Mucosa of rectum (tissue), 2 donors: ENCODE data around the gene CFAP119.
"Not testable (repeated sequence)": the region's sequence is repeated elsewhere in the genome, so short reads cannot be mapped to it uniquely, and the experiment has no call there.

Experiments
- H3K27ac ChIP-seq, 2 donors: one replicate each; pipeline ENCODE4 v1.7.0; 2013; ENCODE audit warnings: inconsistent platforms in 2 of 2, low read depth in 2 of 2, low read length in 2 of 2
- H3K27me3 ChIP-seq, 2 donors: one replicate each; pipeline ENCODE4 v1.7.0; 2013; ENCODE audit warnings: low read length in 2 of 2; ENCODE audit not compliant: control insufficient read depth in 2 of 2, insufficient read depth in 2 of 2
- H3K36me3 ChIP-seq, 2 donors: one replicate each; pipeline ENCODE4 v1.7.0; 2013; ENCODE audit warnings: low read length in 2 of 2; ENCODE audit not compliant: control insufficient read depth in 2 of 2, insufficient read depth in 2 of 2
- H3K4me1 ChIP-seq, 2 donors: one replicate each; pipeline ENCODE4 v1.7.0; 2013; ENCODE audit warnings: low read length in 2 of 2, mild to moderate bottlenecking in 1 of 2; ENCODE audit not compliant: control insufficient read depth in 2 of 2, insufficient read depth in 2 of 2
- H3K4me3 ChIP-seq, 2 donors: one replicate each; pipeline ENCODE4 v1.7.0; 2013; ENCODE audit warnings: low read length in 2 of 2
- H3K9ac ChIP-seq, 2 donors: one replicate each; pipeline ENCODE4 v1.7.0; 2013; ENCODE audit warnings: low read length in 2 of 2, low read depth in 1 of 2, mild to moderate bottlenecking in 1 of 2
- H3K9me3 ChIP-seq, 2 donors: one replicate each; pipeline ENCODE4 v1.7.0; 2013; ENCODE audit warnings: low read length in 2 of 2; ENCODE audit not compliant: control insufficient read depth in 2 of 2
- donor health status: healthy.
- donor health status: Normal muscosa, but diverticular disease.

Gene CFAP119

DNA sequence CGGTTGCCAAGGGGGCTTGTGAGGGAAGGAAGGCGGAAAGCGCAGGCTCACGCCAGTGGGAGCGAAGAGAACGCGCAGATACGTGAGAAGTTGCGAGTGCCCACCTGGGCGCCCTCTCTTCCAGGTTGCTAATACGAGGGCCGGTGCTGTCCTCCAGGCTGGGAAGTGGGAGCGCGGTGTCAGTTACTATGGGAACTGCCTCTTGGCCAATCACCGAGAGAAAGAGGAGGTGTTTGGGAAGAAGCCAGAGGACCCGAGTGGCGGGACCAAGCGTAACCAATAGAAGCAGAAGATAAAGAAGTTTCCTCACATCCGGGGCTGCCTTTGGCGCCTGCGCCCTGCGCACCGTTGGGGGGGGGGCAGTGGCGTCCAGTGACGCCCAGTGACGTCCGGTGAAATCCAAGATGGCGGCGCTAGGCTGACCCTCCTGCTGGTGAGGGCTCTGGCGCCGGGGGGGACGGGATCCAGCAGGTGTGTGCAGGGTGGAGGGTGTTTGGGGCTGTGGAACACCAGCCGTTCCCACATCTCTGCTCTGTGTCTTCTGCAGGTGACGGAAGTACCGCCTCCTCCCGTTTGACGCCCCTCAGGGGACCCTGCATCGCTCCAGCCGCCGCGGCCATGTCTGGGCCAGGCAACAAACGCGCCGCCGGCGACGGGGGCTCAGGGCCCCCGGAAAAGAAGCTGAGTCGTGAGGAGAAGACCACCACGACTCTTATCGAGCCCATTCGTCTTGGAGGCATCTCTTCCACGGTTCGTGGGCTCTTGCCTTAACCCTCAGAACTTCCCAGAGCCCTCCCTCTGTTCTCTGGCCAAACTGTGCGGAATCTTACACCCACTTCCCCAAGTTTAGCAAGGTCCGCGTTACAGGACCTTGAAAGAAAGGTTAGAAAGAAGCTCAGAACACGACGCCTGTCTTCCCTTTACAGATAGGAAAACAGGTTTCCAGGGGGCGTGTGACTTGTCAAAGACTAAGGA is at the start of gene CFAP119, which contains the start of gene RNF40:
Gene CFAP119, minus strand, starts transcription at position 135 of the 975 bp plus-strand sequence. CDS start 314 bp downstream, outside the sequence.
Gene RNF40, plus strand, starts transcription at position 395 of the 975 bp plus-strand sequence. Its CDS starts 224 bp downstream, at position 619.
- Histone ChIP-seq H3K4me1 (peaks cover 24 to 26% of the 10 kb centered on the region in 2 donors), H3K27me3 (no peaks in the 10 kb centered on the region), H3K9me3 (no peaks in the 10 kb centered on the region), H3K36me3 (peaks cover 40 to 41% of the 10 kb centered on the region in 2 donors), H3K9ac (peak within 1 kb of the TSS; percentile 79 to 97), H3K4me3 (peak within 1 kb of the TSS; percentile 84 to 99), H3K27ac (peak within 1 kb of the TSS; percentile 68 to 82)

DNA sequence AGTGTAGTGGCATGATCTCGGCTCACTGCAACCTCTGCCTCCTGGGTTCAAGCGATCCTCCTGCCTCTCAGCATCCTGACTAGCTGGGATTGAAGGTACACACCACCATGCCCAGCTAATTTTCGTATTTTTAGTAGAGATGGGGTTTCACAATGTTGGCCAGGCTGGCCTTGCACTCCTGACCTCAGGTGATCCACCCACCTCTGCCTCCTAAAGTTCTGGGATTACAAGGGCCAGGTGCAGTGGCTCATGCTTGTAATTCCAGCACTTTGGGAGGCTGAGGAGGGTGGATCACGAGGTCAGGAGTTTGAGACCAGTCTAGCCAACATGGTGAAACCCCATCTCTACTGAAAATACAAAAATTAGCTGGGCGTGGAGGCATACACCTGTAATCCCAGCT is 47.8 kb upstream of the CFAP119 start:
- not testable (repeated sequence) for H3K27ac ChIP-seq, H3K36me3 ChIP-seq, H3K9ac ChIP-seq, H3K27me3 ChIP-seq, H3K9me3 ChIP-seq, H3K4me3 ChIP-seq
- peaks cover 16 to 20% of the 10 kb centered on the region in 2 donors for H3K4me1 ChIP-seq

DNA sequence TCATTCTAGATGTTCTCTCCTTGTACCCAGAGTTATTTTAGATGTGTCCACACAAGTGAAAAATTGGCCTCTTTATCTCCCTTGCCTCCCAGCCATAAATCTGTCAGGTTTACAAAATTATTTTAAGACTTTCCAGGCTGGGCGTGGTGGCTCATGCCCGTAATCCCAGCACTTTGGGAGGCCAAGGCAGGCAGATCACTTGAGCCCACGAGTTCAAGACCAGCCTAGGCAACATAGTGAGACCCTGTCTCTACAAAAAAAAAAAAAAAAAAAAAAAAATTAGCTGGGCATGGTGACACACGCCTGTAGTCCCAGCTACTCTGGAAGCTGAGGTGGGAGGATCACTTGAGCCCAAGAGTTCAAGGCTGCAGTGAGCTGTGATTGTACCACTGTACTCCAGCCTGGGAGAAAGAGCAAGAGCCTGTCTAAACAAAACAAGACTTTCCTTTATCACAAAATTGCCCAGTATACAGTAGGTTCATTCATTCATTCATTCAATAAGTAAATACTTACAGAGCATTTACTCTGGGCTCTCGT is 47.1 kb upstream of the CFAP119 start:
- H3K9ac ChIP-seq, H3K36me3 ChIP-seq, H3K27ac ChIP-seq, H3K27me3 ChIP-seq, H3K9me3 ChIP-seq, H3K4me3 ChIP-seq: not testable (repeated sequence)
- peaks cover 14 to 18% of the 10 kb centered on the region in 2 donors for H3K4me1 ChIP-seq

DNA sequence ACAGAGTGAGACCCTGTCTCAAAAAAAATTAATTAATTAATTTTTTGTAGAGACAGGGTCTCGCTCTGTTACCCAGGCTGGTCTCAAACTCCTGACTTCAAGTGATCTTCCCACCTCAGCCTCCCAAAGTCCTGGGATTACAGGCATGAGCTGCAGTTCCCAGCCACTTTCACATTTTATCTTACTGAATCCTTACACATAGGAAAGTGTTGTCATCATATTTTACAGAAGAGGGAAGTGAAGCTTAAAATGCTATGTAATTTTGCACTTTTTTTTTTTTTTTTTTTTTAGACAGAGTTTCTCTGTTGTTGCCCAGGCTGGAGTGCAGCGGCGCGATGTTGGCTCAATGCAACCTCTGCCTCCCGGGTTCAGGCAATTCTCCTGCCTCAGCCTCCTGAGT is 46.3 kb upstream of the CFAP119 start:
- Histone ChIP-seq H3K9ac (no peak overlapping the region), H3K27ac (no peak overlapping the region), H3K27me3 (no peaks in the 10 kb centered on the region), H3K36me3 (no peaks in the 10 kb centered on the region), H3K4me3 (no peak overlapping the region), H3K4me1 (peaks cover 10 to 14% of the 10 kb centered on the region in 2 donors), H3K9me3 (no peaks in the 10 kb centered on the region)

DNA sequence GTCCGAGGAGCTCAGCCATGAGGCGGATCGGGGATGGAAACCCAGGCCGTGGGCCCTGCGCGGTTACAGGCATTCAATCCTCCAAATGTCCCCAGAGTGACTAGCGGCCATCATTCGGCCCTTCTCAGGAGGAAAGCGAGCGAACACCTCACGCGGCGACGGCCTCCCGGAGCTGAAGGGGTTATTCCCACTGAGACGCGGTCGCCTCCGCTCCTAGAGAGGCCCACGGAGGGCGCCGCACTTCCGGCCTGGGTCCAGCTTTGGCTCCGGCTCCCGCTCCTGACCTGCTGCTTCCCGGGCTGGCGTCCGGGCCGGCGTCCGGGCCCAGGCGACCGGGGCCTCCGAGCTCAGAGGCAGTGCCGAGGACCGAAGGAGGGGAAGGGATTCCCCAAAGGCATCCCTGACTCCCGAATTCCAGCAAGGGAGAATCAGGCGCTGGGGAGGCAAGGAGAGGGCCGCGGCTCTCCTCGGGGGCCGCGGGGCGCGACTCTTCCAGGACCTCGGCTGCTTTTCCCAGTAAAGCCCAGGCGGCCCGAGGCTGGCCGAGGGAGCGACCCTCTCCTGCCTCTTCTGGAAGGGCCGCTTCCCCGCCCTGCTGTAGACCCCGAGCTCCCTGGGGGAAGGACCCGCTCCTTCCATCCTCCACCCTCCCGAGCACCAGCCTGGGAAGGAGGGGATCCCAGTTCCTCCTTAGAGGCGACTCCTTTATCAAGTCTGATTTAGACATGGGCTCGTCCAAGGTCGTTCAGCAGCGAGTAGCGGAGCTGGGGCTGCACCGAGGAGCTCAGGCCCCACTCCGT is 43.7 kb upstream of the CFAP119 start:
- H3K4me1 ChIP-seq: peaks cover 10 to 14% of the 10 kb centered on the region in 2 donors
- H3K36me3 ChIP-seq: no peaks in the 10 kb centered on the region
- H3K9me3 ChIP-seq: no peaks in the 10 kb centered on the region
- no peaks in the 10 kb centered on the region for H3K27me3 ChIP-seq
- peak overlapping the region; percentile 90 to 92 for H3K9ac ChIP-seq
- H3K4me3 ChIP-seq: peak overlapping the region; percentile 84 to 90
- peak overlapping the region; percentile 89 to 90 for H3K27ac ChIP-seq

DNA sequence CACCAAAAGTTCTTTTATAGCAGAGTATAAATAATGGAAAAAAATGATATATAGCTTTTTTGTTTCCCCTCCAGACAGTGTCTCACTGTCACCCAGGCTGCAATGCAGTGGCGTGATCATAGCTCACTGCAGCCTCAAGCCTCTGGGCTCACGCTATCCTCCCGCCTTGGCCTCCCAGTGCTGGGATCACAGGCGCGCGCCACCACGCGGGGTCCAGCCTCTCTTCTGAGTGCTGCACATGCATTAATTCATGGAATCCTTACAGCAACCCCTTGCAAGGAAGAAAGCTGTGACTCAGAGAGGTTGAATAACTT is 43.2 kb upstream of the CFAP119 start:
- no peak overlapping the region for H3K27ac ChIP-seq
- peaks cover 10 to 14% of the 10 kb centered on the region in 2 donors for H3K4me1 ChIP-seq
- H3K27me3 ChIP-seq: no peaks in the 10 kb centered on the region
- no peaks in the 10 kb centered on the region for H3K9me3 ChIP-seq
- peak overlapping the region; percentile 90 to 92 for H3K9ac ChIP-seq
- peak overlapping the region; percentile 84 to 90 for H3K4me3 ChIP-seq
- H3K36me3 ChIP-seq: no peaks in the 10 kb centered on the region

DNA sequence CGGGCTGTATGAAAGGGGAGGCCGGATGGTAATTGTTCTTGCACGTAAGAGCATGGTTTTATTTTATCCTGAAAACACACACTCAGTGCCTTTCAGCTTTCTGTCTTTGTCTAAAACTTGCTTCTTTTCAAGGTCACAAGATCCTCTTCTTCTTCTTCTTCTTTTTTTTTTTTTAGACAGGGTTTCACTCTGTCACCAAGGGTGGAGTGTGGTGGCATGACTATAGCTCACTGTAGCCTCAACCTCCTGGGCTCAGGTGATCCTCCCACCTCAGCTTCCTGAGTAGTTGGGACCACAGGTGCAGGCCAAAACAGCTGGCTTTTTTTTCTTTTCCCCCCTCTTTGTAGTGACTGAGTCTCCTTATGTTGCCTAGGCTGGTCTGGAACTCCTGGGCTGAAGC is 41.1 kb upstream of the CFAP119 start:
- Histone ChIP-seq H3K4me1 (peaks cover 10 to 14% of the 10 kb centered on the region in 2 donors), H3K4me3 (no peak overlapping the region), H3K36me3 (no peaks in the 10 kb centered on the region), H3K9me3 (no peaks in the 10 kb centered on the region), H3K9ac (no peak overlapping the region), H3K27ac (no peak overlapping the region), H3K27me3 (no peaks in the 10 kb centered on the region)

DNA sequence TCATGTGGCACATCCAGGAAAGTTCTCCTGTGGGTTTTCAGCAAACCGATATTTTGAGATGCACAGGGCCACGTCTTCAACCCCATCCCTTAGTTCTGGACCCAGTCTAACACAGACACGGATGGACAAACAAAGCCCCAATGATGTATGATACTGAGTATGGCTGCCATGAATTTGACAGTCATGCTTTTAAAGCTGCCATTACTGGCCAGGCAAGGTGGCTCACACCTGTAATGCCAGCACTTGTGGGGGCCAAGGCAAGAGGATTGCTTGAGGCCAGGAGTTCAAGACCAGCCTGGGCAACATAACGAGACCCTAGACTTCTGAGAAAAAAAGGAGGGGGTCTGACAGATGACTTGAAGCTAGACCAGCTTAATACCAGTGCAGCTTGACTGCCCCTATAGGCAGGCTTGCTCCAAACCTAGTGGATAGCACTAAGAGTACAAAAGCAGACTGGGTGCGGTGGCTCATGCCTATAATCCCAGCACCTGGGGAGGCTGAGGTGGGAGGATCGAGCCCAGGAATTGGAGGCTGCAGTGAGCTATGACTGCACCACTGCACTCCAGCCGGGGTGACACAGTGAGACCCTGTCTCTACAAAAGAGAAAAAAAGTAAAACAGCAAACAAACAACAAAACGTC is 35.9 kb upstream of the CFAP119 start:
- Histone ChIP-seq H3K27ac (no peak overlapping the region), H3K27me3 (no peaks in the 10 kb centered on the region), H3K9ac (no peak overlapping the region), H3K9me3 (no peaks in the 10 kb centered on the region), H3K4me3 (no peak overlapping the region), H3K4me1 (no peaks in the 10 kb centered on the region), H3K36me3 (no peaks in the 10 kb centered on the region)

DNA sequence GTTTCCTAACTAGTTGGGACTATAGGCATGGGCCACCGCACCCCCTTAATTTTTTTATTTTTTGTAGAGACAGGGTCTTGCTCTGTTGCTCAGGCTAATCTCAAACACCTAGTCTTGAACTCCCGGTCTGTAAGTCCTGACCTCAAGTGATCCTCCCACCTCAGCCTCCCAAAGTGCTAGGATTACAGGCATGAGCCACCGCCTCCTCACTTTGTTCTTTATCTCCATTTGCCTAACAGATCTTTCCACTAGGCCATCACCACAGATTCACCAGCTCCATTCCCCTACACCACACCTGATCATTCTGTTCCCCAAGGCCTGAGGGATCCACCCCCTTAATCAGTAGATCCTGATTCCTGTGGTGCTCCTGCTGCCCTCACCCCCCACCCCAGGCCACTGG is 32.8 kb upstream of the CFAP119 start:
- H3K9me3 ChIP-seq: no peaks in the 10 kb centered on the region
- no peak overlapping the region for H3K4me3 ChIP-seq
- no peaks in the 10 kb centered on the region for H3K36me3 ChIP-seq
- H3K9ac ChIP-seq: no peak overlapping the region
- no peaks in the 10 kb centered on the region for H3K27me3 ChIP-seq
- no peaks in the 10 kb centered on the region for H3K4me1 ChIP-seq
- no peak overlapping the region for H3K27ac ChIP-seq
